AG08395 (cell line): ENCODE measurements around the gene KIAA1614.
A peak's percentile ranks its signal among the peaks of the same experiment; 100 is the strongest.

Source experiments
- DNase-seq: peaks from one replicate; pipeline ENCODE4 v3.0.0; 2012; ENCODE audit warnings: mixed read lengths, low spot score

Gene KIAA1614, protein sequence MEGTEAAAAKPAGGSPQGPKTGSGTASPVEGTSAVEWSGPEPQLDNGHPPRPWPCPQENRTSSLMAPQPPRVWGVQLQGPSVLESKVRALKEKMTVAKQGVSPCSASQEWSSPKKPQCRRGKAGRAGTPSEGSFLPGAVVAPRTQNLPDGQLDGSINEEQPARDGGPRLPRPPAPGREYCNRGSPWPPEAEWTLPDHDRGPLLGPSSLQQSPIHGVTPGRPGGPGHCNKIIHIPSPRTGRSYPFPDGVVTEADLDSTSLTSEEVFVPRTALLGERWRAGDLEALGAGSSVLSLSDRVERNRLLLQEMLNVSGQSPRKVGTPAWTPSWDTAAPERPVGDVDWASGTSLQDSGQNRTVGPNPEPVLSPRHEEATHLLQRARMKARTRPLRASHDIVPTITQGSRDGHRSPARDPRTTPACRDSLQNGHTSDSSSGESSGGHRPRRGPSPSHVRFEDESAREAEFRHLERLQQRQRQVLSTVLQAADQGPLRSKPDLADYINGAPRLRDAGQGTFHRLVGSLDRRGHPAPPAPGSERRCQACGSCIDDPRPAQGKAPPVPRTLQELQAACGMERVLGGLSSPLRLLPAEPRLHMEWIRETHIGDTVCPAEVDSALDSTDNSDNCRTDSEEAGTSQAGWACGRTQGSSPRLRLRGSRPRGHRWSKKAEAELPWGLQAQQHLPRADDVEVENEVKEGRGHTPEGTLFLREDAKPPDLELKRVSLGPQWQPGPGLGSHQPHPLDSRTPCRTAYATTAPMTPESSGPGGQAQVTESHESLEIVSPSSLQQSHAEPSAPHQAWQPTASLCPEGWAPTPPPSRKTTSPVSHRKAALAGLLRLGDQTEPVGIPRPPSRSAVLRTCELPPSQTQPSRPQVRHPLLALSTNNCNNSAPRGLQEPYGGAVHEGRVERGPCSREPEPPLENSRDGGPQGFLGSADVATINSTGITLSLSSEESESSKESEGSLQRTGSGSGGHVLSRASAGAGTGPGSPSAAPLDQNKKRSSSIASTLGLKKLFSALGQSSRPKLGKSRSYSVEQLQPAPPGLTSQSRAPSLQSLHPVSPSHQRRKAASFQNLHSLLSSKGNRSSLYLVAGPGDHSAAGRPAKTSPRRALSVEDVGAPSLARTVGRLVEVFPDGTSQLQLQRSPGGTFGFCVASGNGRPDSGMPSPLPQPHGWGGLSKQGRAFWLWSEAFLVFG

DNA sequence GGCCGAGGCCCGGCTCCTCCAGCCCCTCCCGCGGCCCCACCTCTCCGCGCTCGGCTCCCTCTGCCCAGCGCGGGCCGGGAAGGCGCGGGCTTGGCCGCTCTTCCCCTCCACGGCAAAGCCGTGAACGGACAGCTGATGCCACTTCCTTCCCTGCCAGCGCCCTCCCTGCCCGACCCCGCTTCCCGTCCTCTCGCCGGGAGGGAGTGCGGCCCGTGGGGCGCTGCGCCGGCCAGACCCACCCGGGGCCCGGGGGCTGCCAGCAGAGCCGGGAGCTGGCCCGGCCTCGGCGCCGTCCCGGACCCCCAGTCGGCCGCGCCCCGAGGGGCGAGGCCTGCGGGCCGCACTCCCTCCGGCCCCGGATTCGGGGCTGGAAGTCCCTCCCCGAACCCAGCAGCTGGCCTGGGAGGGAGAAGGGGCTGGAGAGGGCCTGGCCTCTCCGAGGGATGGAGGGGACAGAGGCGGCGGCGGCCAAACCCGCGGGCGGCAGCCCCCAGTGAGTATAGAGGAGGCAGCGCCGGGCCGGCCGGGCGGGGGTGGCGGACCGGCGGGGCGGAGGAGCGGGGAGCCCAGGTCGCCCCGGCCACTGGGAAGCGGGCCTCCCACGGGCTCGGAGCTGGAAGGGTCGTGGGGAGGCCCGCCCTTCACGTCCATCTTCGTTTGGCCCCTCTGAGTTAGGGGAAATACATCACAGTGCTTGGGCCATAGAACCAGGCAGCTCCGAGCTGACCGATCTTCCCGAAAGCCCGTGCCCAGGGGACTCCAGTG is at the start of gene KIAA1614:
KIAA1614 (plus strand) TSS at position 97 of the 765 bp plus-strand sequence; CDS start at position 444, 347 bp downstream.
- peak; percentile 74 for DNase-seq

DNA sequence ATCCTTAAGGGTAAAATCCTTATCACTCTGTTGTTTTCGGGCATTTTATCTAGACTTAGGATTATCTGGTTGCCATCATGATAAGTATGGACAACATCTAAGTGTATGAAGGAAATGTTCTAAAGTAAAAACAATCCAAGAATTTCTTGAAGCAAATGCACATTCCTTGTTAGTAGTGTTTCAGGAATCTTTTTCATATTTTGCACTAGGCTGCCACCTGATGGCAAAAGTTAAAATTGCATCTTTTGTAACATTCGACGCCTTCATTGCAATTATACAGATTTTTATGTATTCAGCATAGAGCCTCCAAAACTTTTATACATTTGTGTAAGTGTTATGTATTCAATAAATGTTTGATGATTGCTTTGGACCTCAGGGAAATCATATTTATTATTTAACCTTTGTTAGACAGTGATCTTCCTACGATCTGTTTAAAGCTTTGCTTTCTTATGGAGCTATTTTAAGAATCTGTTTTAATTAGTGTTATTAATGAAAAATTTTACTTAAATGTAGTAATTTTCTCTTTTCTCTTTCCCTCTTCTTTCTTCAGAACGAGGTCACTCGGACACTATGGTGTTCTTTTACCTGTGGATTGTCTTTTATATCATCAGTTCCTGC is 49.4 kb upstream of the KIAA1614 start:
- peak; percentile 55 for DNase-seq

DNA sequence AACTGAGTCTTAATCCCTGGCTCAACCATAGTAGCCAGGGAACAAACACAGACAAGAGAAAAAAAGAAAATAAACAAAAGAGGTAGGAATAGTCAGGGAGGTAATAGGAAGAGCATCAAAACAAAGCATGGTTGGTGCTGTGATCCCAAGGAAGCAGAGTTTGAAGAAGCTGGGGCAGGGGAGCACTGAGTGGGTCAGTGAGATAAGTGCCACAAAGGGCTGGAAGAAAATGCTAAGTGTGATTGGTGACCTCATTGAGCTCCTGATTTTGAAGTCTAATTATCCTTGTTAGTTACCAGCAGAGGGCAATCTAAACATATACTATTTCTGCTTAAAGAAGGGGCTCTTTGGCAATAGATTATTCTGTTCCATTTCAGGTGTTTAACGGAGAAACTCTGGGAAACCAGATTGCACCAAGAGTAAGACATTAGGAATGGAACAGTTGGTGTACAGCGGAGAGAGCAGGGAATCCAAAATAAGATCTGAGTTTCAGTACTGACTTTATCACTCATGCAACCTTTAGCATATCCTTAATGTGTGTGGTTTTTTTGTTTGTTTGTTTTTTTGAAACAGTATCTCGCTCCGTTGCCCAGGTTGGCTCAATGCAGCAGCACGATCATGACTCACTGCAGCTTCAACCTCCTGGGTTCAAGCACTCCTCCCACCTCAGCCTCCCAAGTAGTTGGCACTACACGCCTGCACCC is 30.7 kb upstream of the KIAA1614 start:
- peak; percentile 66 for DNase-seq

DNA sequence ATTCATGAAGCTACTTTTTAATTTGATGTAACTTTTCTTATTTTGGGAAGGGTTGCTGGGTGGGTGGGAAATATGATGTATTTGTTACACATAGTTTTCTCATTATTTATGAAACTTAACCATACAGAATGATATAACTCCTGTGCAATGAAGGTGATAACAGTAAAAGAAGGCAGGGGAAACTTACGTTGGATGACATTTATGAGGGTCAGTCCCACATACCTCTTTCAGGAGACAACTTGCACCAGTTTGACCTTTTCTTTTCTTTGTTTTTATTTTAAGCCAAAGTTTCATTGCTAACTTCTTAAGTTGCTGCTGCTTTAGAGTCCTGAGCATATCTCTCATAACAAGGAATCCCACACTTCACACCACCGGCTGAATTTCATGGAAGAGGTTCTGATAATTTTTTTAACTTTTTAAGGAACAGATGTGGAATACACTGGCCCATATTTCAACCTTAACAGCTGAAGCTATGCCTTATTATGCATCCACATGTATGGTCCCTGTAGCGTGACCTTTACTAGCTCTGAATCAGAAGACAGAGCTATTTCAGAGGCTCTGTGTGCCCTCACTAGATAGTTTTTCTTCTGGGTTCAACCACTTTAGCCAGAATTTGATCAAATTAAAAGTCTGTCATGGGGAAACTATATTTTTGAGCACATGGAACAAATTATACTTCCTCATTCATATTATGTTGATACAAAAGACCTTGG is 28.0 kb upstream of the KIAA1614 start:
- DNase-seq: no peak

DNA sequence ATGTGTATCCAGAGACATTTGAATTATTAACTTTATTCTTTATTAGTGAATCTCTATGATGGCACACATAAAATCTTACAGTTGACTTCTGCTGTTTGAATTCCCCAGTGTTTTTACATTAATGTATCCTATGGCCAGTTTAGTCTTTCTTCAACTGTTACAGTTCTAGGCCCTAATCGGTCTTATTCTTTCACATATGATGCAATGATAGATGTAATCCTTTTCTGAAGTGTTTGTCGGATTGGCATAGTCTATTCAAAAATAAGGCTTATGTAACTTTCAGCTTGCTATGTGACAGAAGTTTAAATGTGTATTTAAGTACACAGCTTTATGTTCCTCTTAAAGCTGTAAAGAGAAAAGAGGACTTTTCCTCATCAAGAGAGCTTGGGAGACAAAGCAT is 26.4 kb upstream of the KIAA1614 start:
- no peak for DNase-seq

DNA sequence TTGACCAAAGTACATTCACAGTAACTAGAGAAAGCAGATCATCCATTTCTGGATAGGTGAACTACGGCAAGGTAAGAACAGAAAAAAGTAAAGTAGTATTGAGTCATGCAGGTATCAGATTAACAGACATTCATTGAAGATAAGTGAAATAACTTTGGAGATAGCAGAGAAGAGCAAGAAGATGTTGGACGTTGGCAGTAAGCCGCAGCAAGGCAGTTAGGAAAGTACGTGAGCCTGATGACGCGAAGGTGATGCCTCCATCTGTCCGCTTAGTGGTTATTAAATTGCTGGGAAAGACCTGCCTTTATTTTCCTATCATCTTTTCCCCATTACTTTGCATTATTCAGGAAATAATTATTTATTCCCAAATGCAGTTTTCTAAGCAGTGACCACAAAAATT is 24.9 kb upstream of the KIAA1614 start:
- DNase-seq: no peak

DNA sequence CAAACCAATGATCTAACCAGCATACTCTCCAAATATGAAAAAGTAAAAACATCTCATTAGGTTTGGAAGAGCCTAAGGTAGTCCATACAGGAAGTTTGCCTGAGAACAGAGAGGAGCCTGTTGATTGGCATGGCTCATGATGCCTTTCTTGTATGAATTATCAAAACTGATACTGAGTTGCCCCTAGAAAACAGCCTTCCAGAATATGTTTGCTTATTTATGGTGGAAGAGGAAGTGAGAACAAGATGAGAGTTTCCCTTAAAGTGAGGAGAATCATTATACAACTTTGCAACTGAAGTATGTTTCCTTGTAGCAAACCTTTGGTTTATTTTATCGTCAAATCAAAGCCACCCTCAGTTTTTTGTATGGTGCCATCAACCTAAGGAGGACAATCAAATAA is 23.8 kb upstream of the KIAA1614 start:
- DNase-seq: no peak

DNA sequence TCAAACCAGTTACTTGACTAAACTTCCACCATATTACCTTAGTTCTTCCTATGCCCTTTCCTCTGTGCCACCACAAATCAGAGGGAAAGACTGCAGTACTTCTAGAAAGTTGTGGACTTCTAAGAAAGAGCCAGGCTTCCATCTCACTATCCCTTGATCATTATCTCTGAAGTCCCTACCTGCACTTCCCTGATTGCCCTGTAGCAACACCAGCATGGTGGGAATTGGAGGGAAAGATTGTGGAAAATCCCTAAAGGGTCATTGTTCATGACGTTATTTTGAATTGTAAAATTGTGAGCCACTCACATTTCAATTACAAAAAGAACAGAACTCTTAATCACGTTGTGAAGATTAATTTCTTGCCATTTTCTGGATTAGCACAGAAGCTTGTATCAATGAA is 23.4 kb upstream of the KIAA1614 start:
- DNase-seq: no peak

DNA sequence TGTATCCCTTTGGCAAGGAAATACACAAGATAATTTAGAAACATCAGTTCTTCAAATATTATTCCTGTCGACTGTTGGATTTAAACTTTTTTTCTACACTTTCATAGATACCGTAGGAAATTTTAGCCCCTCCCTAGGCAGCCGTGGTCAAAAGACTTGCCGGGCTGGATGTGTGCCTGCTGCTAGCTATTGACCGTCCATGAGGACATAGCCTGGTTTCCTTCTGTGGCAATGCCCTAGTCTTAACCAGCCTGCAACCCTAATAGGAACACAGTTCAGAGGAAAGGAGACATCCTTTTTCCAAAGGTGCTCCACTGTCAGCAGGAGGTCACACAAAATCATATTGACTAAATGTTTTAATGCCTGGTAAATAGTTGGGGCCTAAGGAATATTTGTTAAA is 20.4 kb upstream of the KIAA1614 start:
- DNase-seq: no peak

DNA sequence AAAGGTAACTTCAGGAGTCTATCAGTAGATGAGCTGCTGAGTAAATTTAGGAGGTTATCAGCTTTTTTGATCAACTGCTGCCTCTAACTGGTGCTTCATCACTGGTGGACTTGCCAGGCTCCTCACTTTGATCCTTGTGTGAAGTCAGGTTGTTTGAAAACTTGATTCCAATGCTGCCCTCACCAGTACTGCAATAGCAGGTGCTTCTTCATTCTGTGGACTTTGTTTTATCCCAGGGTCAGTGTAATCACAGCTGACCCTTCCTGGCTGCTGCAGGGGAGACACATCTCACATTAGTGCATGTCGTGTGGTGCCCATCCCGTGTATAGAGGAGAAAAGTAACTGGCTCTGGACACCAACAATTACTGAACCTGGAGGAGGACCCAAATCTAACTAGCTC is 20.0 kb upstream of the KIAA1614 start:
- DNase-seq: no peak

DNA sequence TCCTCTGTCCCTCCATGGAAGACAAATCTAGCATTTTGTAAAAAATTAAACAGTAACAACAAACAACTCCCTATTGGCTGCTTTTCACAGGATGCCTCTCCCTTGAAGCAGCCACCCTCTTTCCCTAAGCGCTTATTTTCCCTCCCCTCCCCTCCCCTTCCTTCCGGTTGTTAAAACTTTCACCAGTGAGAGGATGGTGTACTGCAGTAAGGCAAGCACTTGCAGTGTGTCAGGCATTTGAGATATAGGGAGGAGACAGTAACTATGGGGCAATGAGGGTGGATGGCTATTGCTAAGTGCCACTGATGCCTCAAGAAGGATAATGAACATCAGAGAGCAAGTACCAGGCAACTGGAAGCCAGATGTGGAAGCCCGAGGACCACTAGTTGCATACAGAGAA is 19.1 kb upstream of the KIAA1614 start:
- DNase-seq: no peak

DNA sequence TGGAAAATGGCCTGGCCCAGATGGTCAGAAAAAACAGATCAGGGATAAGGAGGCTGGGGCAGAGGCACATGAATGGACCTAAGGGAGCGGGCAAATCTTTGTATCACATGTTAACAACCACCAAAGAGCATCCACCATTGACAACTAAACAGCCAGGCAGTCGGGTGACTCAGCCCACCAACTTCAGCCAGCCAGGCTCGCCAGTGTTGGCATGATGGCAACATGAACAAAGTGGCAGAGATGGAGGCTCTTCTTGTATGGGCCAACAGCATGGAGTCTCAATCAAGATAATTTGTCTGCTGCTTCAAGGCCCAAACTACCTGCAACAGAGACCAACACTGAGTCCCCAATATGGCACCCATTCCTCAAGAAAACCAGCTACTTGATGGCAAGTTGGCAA is 16.5 kb upstream of the KIAA1614 start:
- no peak for DNase-seq

DNA sequence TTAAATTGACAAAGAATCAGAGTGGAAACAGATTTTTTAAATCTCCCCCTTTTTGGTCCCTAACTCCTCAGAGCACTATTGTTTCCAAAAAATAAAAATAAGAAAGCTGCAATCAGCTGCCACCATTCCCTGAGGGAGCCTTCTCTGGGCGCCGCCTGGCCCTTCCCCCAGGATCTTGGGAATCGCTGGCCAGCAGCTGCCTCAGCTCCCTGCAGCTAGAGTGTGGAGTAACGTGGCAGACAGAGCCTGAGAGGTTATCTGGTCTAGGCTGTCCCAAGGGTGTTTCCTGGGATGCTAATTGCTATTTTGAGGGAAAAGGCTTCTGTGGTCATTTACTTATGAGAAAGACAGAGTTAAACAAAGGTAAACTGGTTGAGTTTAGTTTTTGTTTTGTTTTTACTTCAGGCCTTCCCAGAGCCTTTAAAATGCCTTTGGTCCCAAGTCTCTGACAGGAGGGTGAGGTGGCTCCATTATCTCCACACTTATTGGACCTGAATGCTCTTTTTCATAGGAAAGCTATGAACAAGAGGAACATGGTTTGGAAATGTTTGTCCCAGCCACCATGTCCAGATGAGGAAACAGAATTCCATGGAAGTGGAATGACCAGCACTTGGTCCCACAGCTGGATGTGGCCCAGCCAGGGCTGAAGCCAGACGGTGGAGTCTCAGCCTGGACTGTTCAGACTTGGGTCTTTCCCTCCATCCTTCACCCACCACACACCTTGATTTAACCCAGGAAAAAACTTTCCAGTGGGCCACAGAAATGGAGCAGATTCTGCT is 14.1 kb upstream of the KIAA1614 start:
- DNase-seq: peak; percentile 68

DNA sequence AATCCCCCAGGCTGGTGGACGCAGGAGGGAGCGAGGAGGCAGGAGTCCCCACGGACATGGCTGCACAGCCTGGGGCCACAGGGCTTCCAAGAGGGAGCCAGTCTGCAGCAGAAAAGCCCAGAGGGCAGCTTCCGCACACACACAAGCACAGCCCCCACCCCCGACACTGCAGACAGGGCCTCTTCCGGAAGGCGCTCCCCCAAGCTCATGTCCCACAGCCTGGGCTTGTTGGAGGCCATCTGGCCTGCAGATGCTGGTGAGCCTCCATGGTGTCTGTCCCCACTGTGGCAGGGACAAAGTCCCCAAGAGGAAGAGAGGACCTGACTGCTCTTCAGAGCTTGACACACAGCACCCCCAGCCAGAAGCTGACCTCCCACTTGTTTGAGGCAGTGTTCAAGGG is 13.4 kb upstream of the KIAA1614 start:
- DNase-seq: peak; percentile 20

DNA sequence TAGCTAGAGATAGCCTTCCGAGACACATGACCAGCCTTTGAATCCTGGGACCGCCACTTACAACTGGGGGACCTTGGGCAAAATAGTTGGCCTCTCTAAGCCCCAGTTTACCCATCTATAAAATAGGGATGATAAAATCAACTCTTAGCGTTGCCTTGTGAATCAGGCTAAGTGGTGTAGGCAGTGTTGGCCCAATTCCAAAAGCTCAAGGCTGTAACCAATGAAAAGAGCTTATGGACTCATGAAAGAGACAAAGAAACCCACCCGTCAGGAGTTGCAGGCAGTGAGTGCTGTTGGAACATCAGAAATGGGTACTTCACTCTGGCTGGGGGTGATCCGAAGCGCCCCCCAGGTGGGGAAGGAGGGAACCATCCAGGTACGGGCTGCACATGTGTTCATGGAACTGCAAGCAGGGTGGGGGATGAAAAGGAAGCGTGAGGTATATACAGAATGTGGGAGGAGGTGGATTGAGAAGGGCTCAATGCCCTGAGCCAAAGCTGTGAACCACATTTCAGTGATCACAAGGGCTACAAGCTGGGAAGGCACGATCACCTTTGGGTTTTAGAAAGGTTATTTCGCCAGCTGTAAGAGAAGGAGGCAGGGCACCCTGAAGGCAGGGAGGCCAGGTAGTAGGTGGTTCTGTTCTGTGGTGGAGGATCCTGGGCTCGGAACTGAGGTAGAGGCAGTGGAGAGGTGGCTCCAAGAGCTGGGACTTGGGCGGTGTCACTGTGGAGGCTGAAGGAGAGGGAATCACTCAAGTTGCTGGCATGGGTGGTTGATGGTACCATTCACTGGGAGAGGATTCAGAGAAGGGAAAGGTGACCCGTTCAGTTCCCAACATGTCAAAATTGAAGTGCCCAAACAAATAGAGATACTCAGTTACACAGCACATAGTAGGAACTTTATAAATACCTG is 11.4 kb upstream of the KIAA1614 start:
- DNase-seq: no peak

DNA sequence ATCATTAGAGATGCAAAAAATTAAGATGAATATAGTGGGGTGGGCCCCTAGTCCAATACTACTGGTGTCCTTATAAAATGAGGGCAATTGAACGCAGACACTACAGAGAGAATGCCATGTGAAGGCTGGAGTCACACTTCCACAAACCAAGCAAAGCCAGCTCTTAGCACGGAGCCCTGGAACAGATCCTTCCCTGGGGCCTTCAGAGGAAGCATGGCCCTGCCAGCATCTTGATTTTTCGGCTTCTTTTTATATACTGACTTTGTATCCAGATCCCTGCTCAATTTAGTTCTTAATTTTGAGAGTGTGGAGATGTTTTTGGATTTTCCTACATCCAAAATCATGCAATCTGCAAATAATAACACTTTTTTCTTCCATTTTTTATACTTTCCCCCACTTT is 10.2 kb upstream of the KIAA1614 start:
- no peak for DNase-seq

DNA sequence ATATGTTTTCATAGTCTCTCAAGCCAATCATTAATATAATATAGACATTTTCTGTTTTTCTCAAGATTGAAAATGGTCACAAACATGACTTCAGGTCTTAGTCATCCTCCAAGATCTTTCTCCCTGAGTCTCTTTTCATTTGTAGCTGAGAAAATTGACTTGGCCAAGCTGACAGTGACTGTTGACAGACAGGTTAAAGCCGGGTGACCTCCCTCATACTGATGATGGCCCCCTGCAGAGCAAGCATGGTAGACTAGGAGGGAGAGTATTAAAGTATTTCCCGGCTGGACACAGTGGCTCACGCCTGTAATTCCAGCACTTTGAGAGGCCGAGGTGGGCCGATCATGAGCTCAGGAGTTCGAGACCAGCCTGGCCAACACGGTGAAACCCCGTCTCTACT is 6.8 kb upstream of the KIAA1614 start:
- DNase-seq: no peak

DNA sequence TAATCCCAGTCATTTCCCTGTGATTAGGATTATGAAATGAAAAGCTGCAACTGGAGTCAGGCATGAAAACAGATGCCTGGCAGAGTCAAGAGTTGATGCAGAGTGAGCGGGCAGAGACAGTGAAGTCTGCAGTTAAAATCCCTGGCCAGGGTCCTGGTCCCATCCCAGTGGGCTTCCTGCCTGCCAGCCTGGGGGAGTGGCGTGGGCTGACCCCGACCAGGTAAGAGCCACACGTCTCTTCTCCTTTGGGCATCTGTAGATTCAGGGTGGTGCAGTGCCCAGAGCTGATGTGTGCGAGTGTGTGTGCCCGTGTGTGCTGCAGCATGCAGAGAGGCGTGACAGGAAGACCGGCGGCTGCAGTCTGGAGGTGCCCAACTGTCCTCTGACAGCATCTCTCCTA is 6.2 kb upstream of the KIAA1614 start:
- no peak for DNase-seq
